ENCODE measurements around the gene LRRC8A. TPM values are rescaled to one million over a fixed set of nuclear protein-coding genes. Genes with fewer than 3 reads are reported as not detected.

Gene LRRC8A
- total RNA-seq, 6 experiments from 2014 or later: 8.6 to 46.1 (median 22.1) TPM

- Histone ChIP-seq H3K4me1 (peaks cover under 1 to 29% (median 14%) of the 10 kb centered on the region in 4 donors), H3K9me3 (no peaks in the 10 kb centered on the region), H3K27me3 (no peaks in the 10 kb centered on the region), H3K36me3 (peaks cover 2 to 49% (median 26%) of the 10 kb centered on the region in 4 donors), H3K27ac (peak overlapping the region; percentile 49 to 68 (median 62)), H3K4me3 (no peak overlapping the region)
- TF ChIP-seq CTCF (IDR thresholded peaks at IDR 0.05): no peak
- TF ChIP-seq POLR2A (IDR thresholded peaks at IDR 0.05): no peak
- intact Hi-C loops (cut with DNase I): no loop called here
- DNase-seq (no peak), ATAC-seq (no peak)
- 69% methylated on average over 14 of the region's 15 CpGs for WGBS (ENCODE audit: insufficient coverage, low coverage, low lambda C conversion rate, missing lambda C conversion rate)
These were observed 30.4 kb downstream of the LRRC8A start for GRCh38 chr9:128912270-128912853.

- ATAC-seq: no peak
- WGBS (ENCODE audit: insufficient coverage, low coverage, low lambda C conversion rate, missing lambda C conversion rate): 62% methylated on average over 6 of the region's 15 CpGs
- no peaks in the 10 kb centered on the region for H3K27me3 ChIP-seq
- intact Hi-C loops (cut with DNase I): no loop called here
- H3K4me1 ChIP-seq: peaks cover 4 to 38% (median 16%) of the 10 kb centered on the region in 4 donors
- DNase-seq: no peak
- peaks cover 2 to 40% (median 20%) of the 10 kb centered on the region in 4 donors for H3K36me3 ChIP-seq
- no peak overlapping the region for H3K4me3 ChIP-seq
- H3K27ac ChIP-seq: peak overlapping the region; percentile 23 to 60 (median 49)
- TF ChIP-seq CTCF (IDR thresholded peaks at IDR 0.05) (no peak), POLR2A (IDR thresholded peaks at IDR 0.05) (no peak)
- no peaks in the 10 kb centered on the region for H3K9me3 ChIP-seq
These were observed 31.3 kb downstream of the LRRC8A start for GRCh38 chr9:128913048-128913900.

- H3K36me3 ChIP-seq: peaks cover 0 to 31% (median 15%) of the 10 kb centered on the region in 4 donors
- H3K9me3 ChIP-seq: no peaks in the 10 kb centered on the region
- TF ChIP-seq POLR2A (IDR thresholded peaks at IDR 0.05): no peak
- TF ChIP-seq CTCF (IDR thresholded peaks at IDR 0.05): no peak
- ATAC-seq (no peak), DNase-seq (no peak)
- intact Hi-C loops (cut with DNase I): no loop called here
- H3K27me3 ChIP-seq: no peaks in the 10 kb centered on the region
- 41% methylated on average over 7 of the region's 23 CpGs for WGBS (ENCODE audit: insufficient coverage, low coverage, low lambda C conversion rate, missing lambda C conversion rate)
- H3K27ac ChIP-seq: peak overlapping the region; percentile 23 to 86 (median 49)
- H3K4me3 ChIP-seq: peak overlapping the region in 2 of 3 donors; percentile 83 to 85
- H3K4me1 ChIP-seq: peaks cover 4 to 47% (median 20%) of the 10 kb centered on the region in 4 donors
These were observed 32.3 kb downstream of the LRRC8A start for GRCh38 chr9:128913995-128914772.

- TF ChIP-seq POLR2A (IDR thresholded peaks at IDR 0.05) (no peak), CTCF (IDR thresholded peaks at IDR 0.05) (no peak)
- Histone ChIP-seq H3K36me3 (peaks cover 0 to 28% (median 11%) of the 10 kb centered on the region in 4 donors), H3K4me1 (peaks cover 4 to 64% (median 28%) of the 10 kb centered on the region in 4 donors), H3K27me3 (no peaks in the 10 kb centered on the region), H3K27ac (peak overlapping the region; percentile 86 to 98 (median 92)), H3K9me3 (no peaks in the 10 kb centered on the region), H3K4me3 (peak overlapping the region; percentile 41 to 85 (median 83))
- intact Hi-C loops (cut with DNase I): loop anchor here in 1 of 2 donors (5.0 kb wide), 1 partner anchor 34 kb away; the partner anchor contains the start of genes KYAT1 and LRRC8A
- DNase-seq (peak in 2 of 3 donors; percentile 55 to 68), ATAC-seq (peak in 3 of 4 donors; percentile 0 to 16 (median 6))
- 37% methylated on average over 2 of the region's 18 CpGs for WGBS (ENCODE audit: insufficient coverage, low coverage, low lambda C conversion rate, missing lambda C conversion rate)
These were observed 34.3 kb downstream of the LRRC8A start for GRCh38 chr9:128916204-128916603.

Data from right lobe of liver (tissue), 6 donors.